ENCODE measurements around the gene BAD.

BAD gene

DNA sequence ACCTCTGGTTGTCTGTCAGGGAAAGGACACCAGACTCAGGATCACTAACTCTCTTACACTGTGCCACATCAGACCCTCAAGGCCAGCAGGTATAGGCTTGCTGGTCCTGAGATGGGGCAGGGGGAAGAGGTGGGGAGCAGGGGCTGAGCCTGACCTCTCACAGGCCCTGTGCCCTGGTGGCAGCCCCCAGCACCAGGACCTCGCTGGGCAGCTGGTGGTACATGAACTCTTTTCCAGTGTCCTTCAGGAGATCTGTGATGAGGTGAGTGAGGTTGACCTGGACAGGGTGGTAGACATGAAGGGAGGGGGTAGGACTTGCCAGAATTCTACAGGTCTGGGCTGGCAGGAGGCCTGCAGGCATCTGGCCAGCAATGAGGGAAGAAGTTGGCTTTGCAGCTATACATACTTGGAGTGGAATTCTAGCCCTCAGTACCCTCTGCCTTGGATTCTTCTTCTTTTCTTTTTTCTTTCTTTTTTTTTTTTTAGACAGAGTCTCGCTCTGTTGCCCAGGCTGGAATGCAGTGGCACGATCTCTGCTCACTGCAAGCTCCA lies 57.0 kb downstream of the BAD start:
- Histone ChIP-seq H3K27me3 (ENCODE audit: control insufficient read depth, insufficient read depth, low read length, poor library complexity, severe bottlenecking) (peaks cover 18% of the 10 kb centered on the region), H3K4me1 (ENCODE audit: control insufficient read depth, insufficient read depth, low read length) (peaks cover 23% of the 10 kb centered on the region), H3K9me3 (ENCODE audit: control insufficient read depth, low read length) (no peaks in the 10 kb centered on the region), H3K36me3 (ENCODE audit: control insufficient read depth, insufficient read depth, low read length) (no peaks in the 10 kb centered on the region), H3K27ac (ENCODE audit: insufficient read depth, low read depth, low read length, poor library complexity, severe bottlenecking) (no peak overlapping the region), H3K4me3 (ENCODE audit: insufficient read depth, low read depth, low read length) (no peak overlapping the region)
- WGBS, 2 experiments, result 80 to 94% methylated on average over 3 of the region's 3 CpGs

DNA sequence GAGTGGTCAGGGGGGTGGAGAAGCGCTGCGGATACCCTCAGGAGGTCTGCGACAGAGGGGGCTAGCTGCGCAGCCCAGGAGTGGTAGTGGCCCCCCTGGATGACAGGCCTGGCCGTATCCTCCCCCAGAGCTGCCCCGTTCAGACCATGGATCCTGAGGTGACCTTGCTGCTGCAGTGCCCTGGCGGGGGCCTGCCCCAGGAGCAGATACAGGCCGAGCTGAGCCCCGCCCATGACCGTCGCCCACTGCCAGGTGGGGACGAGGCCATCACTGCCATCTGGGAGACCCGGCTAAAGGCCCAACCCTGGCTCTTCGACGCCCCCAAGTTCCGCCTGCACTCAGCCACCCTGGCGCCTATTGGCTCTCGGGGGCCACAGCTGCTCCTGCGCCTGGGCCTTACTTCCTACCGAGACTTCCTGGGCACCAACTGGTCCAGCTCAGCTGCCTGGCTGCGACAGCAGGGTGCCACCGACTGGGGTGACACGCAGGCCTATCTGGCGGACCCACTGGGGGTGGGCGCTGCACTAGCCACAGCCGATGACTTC lies 57.9 kb downstream of the BAD start:
- WGBS, 2 experiments, result 36 to 38% methylated on average over 26 of the region's 26 CpGs
- Histone ChIP-seq H3K27ac (ENCODE audit: insufficient read depth, low read depth, low read length, poor library complexity, severe bottlenecking) (no peak overlapping the region), H3K27me3 (ENCODE audit: control insufficient read depth, insufficient read depth, low read length, poor library complexity, severe bottlenecking) (peaks cover 9% of the 10 kb centered on the region), H3K4me1 (ENCODE audit: control insufficient read depth, insufficient read depth, low read length) (peaks cover 23% of the 10 kb centered on the region), H3K36me3 (ENCODE audit: control insufficient read depth, insufficient read depth, low read length) (no peaks in the 10 kb centered on the region), H3K4me3 (ENCODE audit: insufficient read depth, low read depth, low read length) (peak overlapping the region; percentile 64), H3K9me3 (ENCODE audit: control insufficient read depth, low read length) (no peaks in the 10 kb centered on the region)

DNA sequence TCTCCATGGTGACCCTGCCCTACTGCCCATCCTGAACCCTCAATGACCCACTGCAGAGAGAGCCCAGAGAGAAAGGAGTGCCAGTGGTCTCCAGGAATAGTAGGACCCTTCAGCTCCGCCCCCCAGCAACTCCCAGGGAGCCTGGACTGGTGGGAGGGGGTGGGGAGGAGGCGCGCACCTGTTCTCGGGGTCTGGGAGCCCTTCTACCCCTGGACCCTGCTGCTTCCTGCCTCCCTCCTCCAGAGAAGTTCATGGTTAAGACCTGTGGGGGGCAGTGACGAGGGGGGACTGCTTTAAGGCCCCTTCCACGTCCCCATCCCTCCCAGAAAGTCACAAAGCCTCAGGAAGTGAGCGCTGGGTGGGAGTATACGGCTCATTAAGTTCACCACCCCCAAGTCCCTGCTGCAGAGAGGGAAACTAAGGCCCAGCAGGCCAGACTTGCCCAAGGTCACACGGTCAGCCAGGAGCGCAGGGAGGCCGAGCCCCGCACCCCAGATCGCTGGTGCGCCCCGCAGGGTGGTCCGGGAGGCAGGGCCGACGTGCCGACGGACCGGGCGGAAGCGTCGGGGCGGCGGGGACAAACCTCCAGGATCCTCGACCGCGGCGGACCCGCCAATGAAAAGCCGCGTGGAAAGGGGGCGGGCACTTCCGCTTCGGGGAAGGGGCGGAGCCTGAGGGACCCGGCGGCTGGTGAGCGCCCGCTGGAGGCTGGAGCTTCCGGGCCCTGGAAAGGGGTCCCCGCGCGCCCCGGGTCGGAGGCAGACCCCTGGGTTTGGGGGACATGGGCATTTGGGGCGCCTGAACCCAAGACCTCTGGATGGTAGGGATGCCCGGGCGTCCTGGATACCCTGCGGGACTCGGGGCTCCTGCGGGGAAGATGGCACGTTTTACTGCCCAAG lies 58.6 kb downstream of the BAD start, which contains the start of the genes NUDT22 and TRPT1:
TSS of gene NUDT22 (plus strand) at position 667 of the 899 bp plus-strand sequence. CDS start 379 bp downstream, outside the sequence.
TSS of gene TRPT1 (minus strand) at position 579 of the 899 bp plus-strand sequence. CDS start at position 253, 326 bp downstream.
- Histone ChIP-seq H3K9me3 (ENCODE audit: control insufficient read depth, low read length) (no peaks in the 10 kb centered on the region), H3K4me3 (ENCODE audit: insufficient read depth, low read depth, low read length) (peak within 1 kb of the TSS; percentile 64), H3K27ac (ENCODE audit: insufficient read depth, low read depth, low read length, poor library complexity, severe bottlenecking) (no peak within 1 kb of the TSS), H3K36me3 (ENCODE audit: control insufficient read depth, insufficient read depth, low read length) (no peaks in the 10 kb centered on the region), H3K27me3 (ENCODE audit: control insufficient read depth, insufficient read depth, low read length, poor library complexity, severe bottlenecking) (peaks cover 2% of the 10 kb centered on the region), H3K4me1 (ENCODE audit: control insufficient read depth, insufficient read depth, low read length) (peaks cover 23% of the 10 kb centered on the region)
- WGBS, 2 experiments, result 1% methylated on average over 54 of the region's 54 CpGs

DNA sequence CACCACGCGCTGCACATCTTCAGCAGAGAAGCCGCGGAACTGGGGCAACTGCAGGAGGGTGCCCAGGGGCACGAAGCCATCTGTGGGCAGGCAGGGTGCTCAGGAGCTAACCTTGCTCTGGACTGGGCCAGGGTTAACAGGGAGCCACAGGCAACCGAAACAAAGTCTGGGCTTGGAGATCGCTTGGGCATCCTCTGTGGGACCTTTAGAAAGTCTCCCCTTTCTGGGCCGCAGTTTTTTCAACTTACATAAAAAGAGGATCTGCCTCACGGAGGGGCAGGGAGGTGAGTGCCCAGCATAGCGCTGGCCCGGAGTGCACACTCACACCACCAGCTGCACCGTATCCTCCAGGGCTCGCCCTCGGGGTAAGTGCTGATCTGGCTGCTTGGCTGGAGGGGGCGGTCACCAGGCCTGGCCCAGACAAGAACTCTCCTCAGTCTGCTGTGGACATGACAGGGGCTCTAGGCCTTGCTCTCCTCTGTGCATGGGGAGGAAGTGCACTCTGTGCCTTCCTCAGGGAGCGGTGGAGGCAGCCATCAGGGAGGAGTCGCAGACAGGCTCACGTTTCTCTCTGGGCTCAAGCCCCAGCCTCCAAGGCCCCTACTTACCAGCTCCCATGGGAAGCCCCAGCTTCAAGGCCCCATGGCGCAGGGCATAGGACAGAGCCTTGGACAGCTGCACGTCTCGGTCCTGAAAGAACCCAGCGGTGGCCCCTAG lies 59.4 kb downstream of the BAD start:
- no peaks in the 10 kb centered on the region for H3K9me3 ChIP-seq (ENCODE audit: control insufficient read depth, low read length)
- peaks cover 23% of the 10 kb centered on the region for H3K4me1 ChIP-seq (ENCODE audit: control insufficient read depth, insufficient read depth, low read length)
- H3K4me3 ChIP-seq (ENCODE audit: insufficient read depth, low read depth, low read length), result peak overlapping the region; percentile 64
- no peaks in the 10 kb centered on the region for H3K27me3 ChIP-seq (ENCODE audit: control insufficient read depth, insufficient read depth, low read length, poor library complexity, severe bottlenecking)
- no peak overlapping the region for H3K27ac ChIP-seq (ENCODE audit: insufficient read depth, low read depth, low read length, poor library complexity, severe bottlenecking)
- 76 to 77% methylated on average over 22 of the region's 22 CpGs for WGBS, 2 experiments
- no peaks in the 10 kb centered on the region for H3K36me3 ChIP-seq (ENCODE audit: control insufficient read depth, insufficient read depth, low read length)

DNA sequence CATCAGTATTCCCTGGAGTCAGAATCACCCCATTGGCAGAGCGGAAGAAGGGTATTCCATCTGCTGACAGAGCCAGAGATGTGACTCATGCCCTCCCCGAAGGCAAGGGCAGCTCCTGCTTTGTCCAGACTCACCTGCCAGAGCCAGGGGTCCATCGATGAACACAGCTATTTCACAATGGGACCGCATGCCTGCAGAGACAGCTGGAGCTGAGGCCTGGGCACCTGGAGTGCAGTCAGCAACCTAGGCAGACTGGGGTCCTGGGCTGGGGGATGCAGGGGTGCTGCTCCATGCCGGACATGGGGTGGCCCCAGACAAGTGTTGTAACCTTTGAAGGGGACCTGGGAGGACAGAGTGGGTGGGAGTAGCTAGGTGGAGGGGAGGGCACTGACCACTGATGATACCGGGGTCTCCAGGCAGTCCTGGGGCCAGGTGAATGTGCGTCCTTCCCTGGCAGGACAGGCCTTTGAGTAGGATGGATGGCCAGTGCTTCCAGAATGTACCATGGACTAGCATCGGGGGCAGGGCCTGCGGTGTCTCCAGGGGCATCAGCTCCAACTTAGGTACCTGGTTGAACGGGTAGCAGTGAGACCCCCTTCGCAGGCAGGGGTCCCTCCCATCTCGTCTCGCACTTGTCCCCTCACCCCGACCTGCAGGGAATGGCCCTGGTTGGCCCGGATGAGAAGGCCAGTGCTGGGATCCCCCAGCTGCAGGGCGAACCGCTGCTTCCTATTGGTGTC lies 60.1 kb downstream of the BAD start:
- Histone ChIP-seq H3K9me3 (ENCODE audit: control insufficient read depth, low read length) (no peaks in the 10 kb centered on the region), H3K27me3 (ENCODE audit: control insufficient read depth, insufficient read depth, low read length, poor library complexity, severe bottlenecking) (no peaks in the 10 kb centered on the region), H3K36me3 (ENCODE audit: control insufficient read depth, insufficient read depth, low read length) (no peaks in the 10 kb centered on the region), H3K4me3 (ENCODE audit: insufficient read depth, low read depth, low read length) (no peak overlapping the region), H3K27ac (ENCODE audit: insufficient read depth, low read depth, low read length, poor library complexity, severe bottlenecking) (no peak overlapping the region), H3K4me1 (ENCODE audit: control insufficient read depth, insufficient read depth, low read length) (peaks cover 16% of the 10 kb centered on the region)
- 95% methylated on average over 17 of the region's 17 CpGs for WGBS, 2 experiments

DNA sequence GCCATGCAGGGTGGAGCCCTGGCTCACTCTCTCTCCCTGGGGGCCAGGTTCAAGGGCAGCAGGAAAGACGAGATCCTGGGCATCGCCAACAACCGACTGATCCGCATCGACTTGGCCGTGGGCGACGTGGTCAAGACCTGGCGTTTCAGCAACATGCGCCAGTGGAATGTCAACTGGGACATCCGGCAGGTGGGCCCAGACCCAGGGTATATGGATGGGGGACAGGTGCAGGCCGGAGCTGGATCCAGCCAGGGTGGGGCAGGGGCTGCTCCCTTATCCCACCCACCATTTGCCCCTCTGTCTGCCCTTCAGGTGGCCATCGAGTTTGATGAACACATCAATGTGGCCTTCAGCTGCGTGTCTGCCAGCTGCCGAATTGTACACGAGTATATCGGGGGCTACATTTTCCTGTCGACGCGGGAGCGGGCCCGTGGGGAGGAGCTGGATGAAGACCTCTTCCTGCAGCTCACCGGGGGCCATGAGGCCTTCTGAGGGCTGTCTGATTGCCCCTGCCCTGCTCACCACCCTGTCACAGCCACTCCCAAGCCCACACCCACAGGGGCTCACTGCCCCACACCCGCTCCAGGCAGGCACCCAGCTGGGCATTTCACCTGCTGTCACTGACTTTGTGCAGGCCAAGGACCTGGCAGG lies 61.3 kb downstream of the BAD start:
- H3K4me3 ChIP-seq (ENCODE audit: insufficient read depth, low read depth, low read length), result no peak overlapping the region
- H3K9me3 ChIP-seq (ENCODE audit: control insufficient read depth, low read length), result no peaks in the 10 kb centered on the region
- no peak overlapping the region for H3K27ac ChIP-seq (ENCODE audit: insufficient read depth, low read depth, low read length, poor library complexity, severe bottlenecking)
- H3K27me3 ChIP-seq (ENCODE audit: control insufficient read depth, insufficient read depth, low read length, poor library complexity, severe bottlenecking), result no peaks in the 10 kb centered on the region
- H3K36me3 ChIP-seq (ENCODE audit: control insufficient read depth, insufficient read depth, low read length), result no peaks in the 10 kb centered on the region
- peaks cover 15% of the 10 kb centered on the region for H3K4me1 ChIP-seq (ENCODE audit: control insufficient read depth, insufficient read depth, low read length)
- 95% methylated on average over 24 of the region's 24 CpGs for WGBS, 2 experiments

DNA sequence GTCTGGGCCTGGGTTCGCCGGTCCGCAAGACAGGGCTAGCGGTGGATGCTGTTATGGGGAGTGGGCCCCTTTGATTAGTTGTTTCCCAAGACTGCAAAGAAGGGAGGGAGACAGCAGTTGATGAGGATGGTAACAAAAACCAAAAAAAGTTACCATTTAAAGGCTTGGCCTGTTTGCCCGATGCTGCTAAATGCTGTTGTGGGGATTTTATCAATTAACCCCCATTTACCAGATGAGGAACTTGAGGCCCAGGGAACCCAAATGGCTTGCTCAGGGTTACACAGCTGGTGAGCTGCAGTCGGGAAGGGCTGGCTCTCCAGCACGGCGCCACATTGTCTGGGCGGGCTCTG lies 61.8 kb downstream of the BAD start:
- Histone ChIP-seq H3K36me3 (ENCODE audit: control insufficient read depth, insufficient read depth, low read length) (no peaks in the 10 kb centered on the region), H3K4me3 (ENCODE audit: insufficient read depth, low read depth, low read length) (no peak overlapping the region), H3K4me1 (ENCODE audit: control insufficient read depth, insufficient read depth, low read length) (peaks cover 15% of the 10 kb centered on the region), H3K9me3 (ENCODE audit: control insufficient read depth, low read length) (no peaks in the 10 kb centered on the region), H3K27ac (ENCODE audit: insufficient read depth, low read depth, low read length, poor library complexity, severe bottlenecking) (no peak overlapping the region), H3K27me3 (ENCODE audit: control insufficient read depth, insufficient read depth, low read length, poor library complexity, severe bottlenecking) (no peaks in the 10 kb centered on the region)
- WGBS, 2 experiments, result 88 to 90% methylated on average over 9 of the region's 9 CpGs

DNA sequence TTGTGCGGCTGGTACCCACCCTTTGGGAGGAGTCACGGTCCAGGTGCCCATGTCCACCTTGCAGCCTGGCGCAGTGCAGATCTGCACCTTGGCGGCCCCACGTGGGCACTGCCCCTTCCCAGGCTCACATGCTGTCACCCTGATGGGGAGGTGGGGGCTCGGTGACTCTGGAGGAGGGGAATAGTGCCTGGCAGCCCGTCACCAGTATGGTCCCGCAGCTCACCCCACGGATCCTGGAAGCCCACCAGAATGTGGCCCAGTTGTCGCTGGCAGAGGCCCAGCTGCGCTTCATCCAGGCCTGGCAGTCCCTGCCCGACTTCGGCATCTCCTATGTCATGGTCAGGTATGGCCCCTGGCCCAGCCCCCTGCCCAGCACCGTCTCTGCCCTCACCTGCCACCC lies 63.7 kb downstream of the BAD start:
- no peaks in the 10 kb centered on the region for H3K27me3 ChIP-seq (ENCODE audit: control insufficient read depth, insufficient read depth, low read length, poor library complexity, severe bottlenecking)
- 94 to 95% methylated on average over 14 of the region's 14 CpGs for WGBS, 2 experiments
- no peak overlapping the region for H3K4me3 ChIP-seq (ENCODE audit: insufficient read depth, low read depth, low read length)
- H3K27ac ChIP-seq (ENCODE audit: insufficient read depth, low read depth, low read length, poor library complexity, severe bottlenecking), result no peak overlapping the region
- H3K9me3 ChIP-seq (ENCODE audit: control insufficient read depth, low read length), result no peaks in the 10 kb centered on the region
- H3K36me3 ChIP-seq (ENCODE audit: control insufficient read depth, insufficient read depth, low read length), result no peaks in the 10 kb centered on the region
- peaks cover 2% of the 10 kb centered on the region for H3K4me1 ChIP-seq (ENCODE audit: control insufficient read depth, insufficient read depth, low read length)

DNA sequence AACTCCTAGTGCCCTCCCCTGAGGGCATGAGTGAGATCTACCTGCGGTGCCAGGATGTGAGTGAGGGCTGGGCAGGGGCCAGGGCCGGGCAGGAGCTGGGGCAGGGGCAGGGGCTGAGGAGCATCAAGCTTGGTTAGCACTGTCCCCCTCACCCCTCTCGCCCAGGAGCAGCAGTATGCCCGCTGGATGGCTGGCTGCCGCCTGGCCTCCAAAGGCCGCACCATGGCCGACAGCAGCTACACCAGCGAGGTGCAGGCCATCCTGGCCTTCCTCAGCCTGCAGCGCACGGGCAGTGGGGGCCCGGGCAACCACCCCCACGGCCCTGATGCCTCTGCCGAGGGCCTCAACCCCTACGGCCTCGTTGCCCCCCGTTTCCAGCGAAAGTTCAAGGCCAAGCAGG lies 64.2 kb downstream of the BAD start:
- no peaks in the 10 kb centered on the region for H3K27me3 ChIP-seq (ENCODE audit: control insufficient read depth, insufficient read depth, low read length, poor library complexity, severe bottlenecking)
- H3K4me1 ChIP-seq (ENCODE audit: control insufficient read depth, insufficient read depth, low read length), result no peaks in the 10 kb centered on the region
- no peak overlapping the region for H3K27ac ChIP-seq (ENCODE audit: insufficient read depth, low read depth, low read length, poor library complexity, severe bottlenecking)
- H3K4me3 ChIP-seq (ENCODE audit: insufficient read depth, low read depth, low read length), result no peak overlapping the region
- H3K9me3 ChIP-seq (ENCODE audit: control insufficient read depth, low read length), result no peaks in the 10 kb centered on the region
- WGBS, 2 experiments, result 93 to 94% methylated on average over 17 of the region's 17 CpGs
- no peaks in the 10 kb centered on the region for H3K36me3 ChIP-seq (ENCODE audit: control insufficient read depth, insufficient read depth, low read length)

All from ectodermal cell (in vitro differentiated cells).